ENCODE measurements around the gene ARVCF. TPM values are rescaled to one million over a fixed set of nuclear protein-coding genes. Genes with fewer than 3 reads are reported as not detected.
A peak's percentile ranks its signal among the peaks of the same experiment; 100 is the strongest.

The ARVCF gene
- total RNA-seq, 1 experiment from 2014 or later = 12.0 TPM

GRCh38 chr22:19968450-19968891 lies 48.2 kb downstream of the ARVCF start:
- BruUV-seq (replicated peaks) = no TSS peak
- peaks cover 36% of the 10 kb centered on the region for H3K36me3 Mint-ChIP-seq (ENCODE audit: insufficient read depth, unreplicated experiment)
- H3K4me1 ChIP-seq = peaks cover 21% of the 10 kb centered on the region
- CTCF ChIA-PET = no interaction called here
- no peak for DNase-seq
- H3K4me3 ChIP-seq (ENCODE audit: low read depth, low read length) = no peak overlapping the region
- no peak for TF ChIP-seq CTCF (IDR thresholded peaks at IDR 0.05; ENCODE audit: insufficient read depth in 1 of 2, low read depth in 1 of 2, low read length in 1 of 2, severe bottlenecking in 1 of 2, unreplicated experiment in 1 of 2)
- H3K4me1 Mint-ChIP-seq (ENCODE audit: low read depth, unreplicated experiment) = peaks cover 13% of the 10 kb centered on the region
- H3K36me3 ChIP-seq (ENCODE audit: control insufficient read depth, insufficient read depth, low read length) = peaks cover 6% of the 10 kb centered on the region
- H3K9me3 Mint-ChIP-seq (ENCODE audit: unreplicated experiment) = no peaks in the 10 kb centered on the region
- no peak overlapping the region for H3K27ac Mint-ChIP-seq (ENCODE audit: unreplicated experiment)
- POLR2A ChIA-PET = no interaction called here
- no peak overlapping the region for H3K4me3 Mint-ChIP-seq (ENCODE audit: unreplicated experiment)
- H3K27me3 Mint-ChIP-seq (ENCODE audit: insufficient read depth, unreplicated experiment) = no peaks in the 10 kb centered on the region
- no peaks in the 10 kb centered on the region for H3K27me3 ChIP-seq (replicated peaks; ENCODE audit: control insufficient read depth, insufficient read depth, low read length)
- intact Hi-C loops (cut with micrococcal nuclease; ENCODE audit: unreplicated experiment) = loop anchor here (10.0 kb wide), 1 partner anchor 146 kb away; the partner anchor contains the start of genes RANBP1 and TRMT2A
- no peaks in the 10 kb centered on the region for H3K9me3 ChIP-seq

GRCh38 chr22:19967850-19968449 lies 48.7 kb downstream of the ARVCF start:
- no peaks in the 10 kb centered on the region for H3K9me3 Mint-ChIP-seq (ENCODE audit: unreplicated experiment)
- ChIA-PET CTCF (no interaction called here), POLR2A (no interaction called here)
- intact Hi-C loops (cut with micrococcal nuclease; ENCODE audit: unreplicated experiment) = loop anchor here (10.0 kb wide), 1 partner anchor 147 kb away; the partner anchor contains the start of genes RANBP1 and TRMT2A
- no TSS peak for BruUV-seq (replicated peaks)
- peaks cover 24% of the 10 kb centered on the region for H3K4me1 ChIP-seq
- no peak overlapping the region for H3K27ac Mint-ChIP-seq (ENCODE audit: unreplicated experiment)
- no peaks in the 10 kb centered on the region for H3K9me3 ChIP-seq
- H3K4me1 Mint-ChIP-seq (ENCODE audit: low read depth, unreplicated experiment) = peaks cover 13% of the 10 kb centered on the region
- H3K27me3 ChIP-seq (replicated peaks; ENCODE audit: control insufficient read depth, insufficient read depth, low read length) = no peaks in the 10 kb centered on the region
- H3K36me3 Mint-ChIP-seq (ENCODE audit: insufficient read depth, unreplicated experiment) = peaks cover 40% of the 10 kb centered on the region
- no peaks in the 10 kb centered on the region for H3K27me3 Mint-ChIP-seq (ENCODE audit: insufficient read depth, unreplicated experiment)
- no peak overlapping the region for H3K4me3 ChIP-seq (ENCODE audit: low read depth, low read length)
- no peak for DNase-seq
- peaks cover 6% of the 10 kb centered on the region for H3K36me3 ChIP-seq (ENCODE audit: control insufficient read depth, insufficient read depth, low read length)
- H3K4me3 Mint-ChIP-seq (ENCODE audit: unreplicated experiment) = no peak overlapping the region
- no peak for TF ChIP-seq CTCF (IDR thresholded peaks at IDR 0.05; ENCODE audit: insufficient read depth in 1 of 2, low read depth in 1 of 2, low read length in 1 of 2, severe bottlenecking in 1 of 2, unreplicated experiment in 1 of 2)

- Mint-ChIP-seq H3K36me3 (ENCODE audit: insufficient read depth, unreplicated experiment) (peaks cover 40% of the 10 kb centered on the region), H3K27ac (ENCODE audit: unreplicated experiment) (peak overlapping the region; percentile 62), H3K27me3 (ENCODE audit: insufficient read depth, unreplicated experiment) (no peaks in the 10 kb centered on the region), H3K4me1 (ENCODE audit: low read depth, unreplicated experiment) (peaks cover 13% of the 10 kb centered on the region), H3K9me3 (ENCODE audit: unreplicated experiment) (no peaks in the 10 kb centered on the region), H3K4me3 (ENCODE audit: unreplicated experiment) (no peak overlapping the region)
- Histone ChIP-seq H3K36me3 (ENCODE audit: control insufficient read depth, insufficient read depth, low read length) (peaks cover 6% of the 10 kb centered on the region), H3K9me3 (no peaks in the 10 kb centered on the region), H3K4me3 (ENCODE audit: low read depth, low read length) (no peak overlapping the region), H3K4me1 (peaks cover 32% of the 10 kb centered on the region), H3K27me3 (replicated peaks; ENCODE audit: control insufficient read depth, insufficient read depth, low read length) (no peaks in the 10 kb centered on the region)
- no peak for TF ChIP-seq CTCF (IDR thresholded peaks at IDR 0.05; ENCODE audit: insufficient read depth in 1 of 2, low read depth in 1 of 2, low read length in 1 of 2, severe bottlenecking in 1 of 2, unreplicated experiment in 1 of 2)
- CTCF ChIA-PET = interaction anchor here (0.7 kb wide), 3 partner anchors 11 to 144 kb away, joined by 3 to 6 read pairs (median 4); partner anchors contain the start of gene DGCR8
- DNase-seq = no peak
- POLR2A ChIA-PET = no interaction called here
- BruUV-seq (replicated peaks) = no TSS peak
- intact Hi-C loops (cut with micrococcal nuclease; ENCODE audit: unreplicated experiment) = loop anchor here (10.0 kb wide), 1 partner anchor 148 kb away; the partner anchor contains the start of genes RANBP1 and TRMT2A
Observed at GRCh38 chr22:19966908-19967750, 49.5 kb downstream of the ARVCF start.

Data from Caco-2 (cell line).